H1 (cell line): ENCODE data around the gene DCHS1. TPM values are rescaled to one million over a fixed set of nuclear protein-coding genes. Genes with fewer than 3 reads are reported as not detected.
A peak's percentile ranks its signal among the peaks of the same experiment; 100 is the strongest.

ENCODE experiments used
- CTCF ChIA-PET: fragments of 300-600 bp; sonication (Branson Sonifier 250); formaldehyde crosslinking; loops from one replicate; lab custom pipeline; 2021; ENCODE audit not compliant: partially characterized antibody; lab: Charles Lee
- POLR2A ChIA-PET: fragments of 300-600 bp; sonication (Branson Sonifier 250); formaldehyde crosslinking; loops from one replicate; lab custom pipeline; 2021; ENCODE audit warnings: inconsistent platforms; ENCODE audit not compliant: partially characterized antibody; lab: Charles Lee
- DNase-seq, 2 experiments: peaks; one replicate each; pipeline versions ENCODE4 v3.0.0 to v3.0.0-alpha.2; 2010 to 2022; ENCODE audit warnings: low spot score in 2 of 2, low read depth in 1 of 2, mixed read lengths in 1 of 2
- FAIRE-seq: peaks from 2 replicates; lab custom pipeline; 2011; peaks lifted over from hg19 to GRCh38; lab: Jason Lieb, UNC
- H2AFZ ChIP-seq: 2 replicates; pipeline ENCODE4 v1.8.1; 2012; ENCODE audit warnings: low read length, inconsistent platforms
- H2AK5ac ChIP-seq: 2 replicates; pipeline ENCODE4 v1.6.1; 2013; ENCODE audit warnings: low read depth, low read length
- H2BK120ac ChIP-seq: replicated peaks from 2 replicates; pipeline ENCODE3; 2013; ENCODE audit warnings: low read depth, low read length, inconsistent platforms
- H2BK12ac ChIP-seq: 2 replicates; pipeline ENCODE4 v1.6.1; 2013; ENCODE audit warnings: low read depth, low read length
- H2BK15ac ChIP-seq: 2 replicates; pipeline ENCODE4 v1.6.1; 2013; ENCODE audit warnings: low read length
- H2BK20ac ChIP-seq: 2 replicates; pipeline ENCODE4 v1.6.1; 2013; ENCODE audit warnings: low read length
- H2BK5ac ChIP-seq: 2 replicates; pipeline ENCODE4 v1.6.1; 2013; ENCODE audit warnings: low read depth, low read length
- H3K14ac ChIP-seq: 2 replicates; pipeline ENCODE4 v1.6.1; 2013; ENCODE audit warnings: inconsistent platforms; ENCODE audit not compliant: insufficient read length
- H3K18ac ChIP-seq: 2 replicates; pipeline ENCODE4 v1.6.1; 2013; ENCODE audit warnings: low read length; ENCODE audit errors: extremely low read depth
- H3K23ac ChIP-seq: 2 replicates; pipeline ENCODE4 v1.6.1; 2013; ENCODE audit warnings: inconsistent platforms; ENCODE audit not compliant: insufficient read length
- H3K23me2 ChIP-seq: 2 replicates; pipeline ENCODE4 v1.6.1; 2013; ENCODE audit warnings: low read depth, low read length
- H3K27ac ChIP-seq: 2 replicates; pipeline ENCODE4 v1.6.1; 2011; ENCODE audit warnings: low read depth, low read length, inconsistent platforms
- H3K27me3 ChIP-seq, 4 experiments: replicated peaks in 1 of 4; 1 replicate in 1 of 4; 2 replicates in 3 of 4; pipeline versions ENCODE4 v1.6.1 to v1.8.1; 2011 to 2013; ENCODE audit warnings: low read length in 3 of 4, mild to moderate bottlenecking in 3 of 4, inconsistent platforms in 2 of 4, mixed read lengths in 2 of 4, moderate library complexity in 1 of 4; ENCODE audit not compliant: control insufficient read depth in 3 of 4, insufficient read depth in 3 of 4; ENCODE audit errors: extremely low read depth in 1 of 4
- H3K36me3 ChIP-seq, 4 experiments: 2 replicates each; pipeline versions ENCODE4 v1.6.1 to v1.8.1; 2011 to 2013; ENCODE audit warnings: mild to moderate bottlenecking in 4 of 4, low read length in 3 of 4, moderate library complexity in 2 of 4, control low read depth in 1 of 4, inconsistent platforms in 1 of 4; ENCODE audit not compliant: insufficient read depth in 4 of 4, control insufficient read depth in 2 of 4
- H3K4ac ChIP-seq: replicated peaks from 2 replicates; pipeline ENCODE3; 2013; ENCODE audit warnings: low read length, low read depth, mixed read lengths, inconsistent platforms; ENCODE audit not compliant: insufficient read length
- H3K4me1 ChIP-seq, 4 experiments: replicated peaks in 1 of 4; 1 replicate in 1 of 4; 2 replicates in 3 of 4; pipeline versions ENCODE4 v1.6.1 to v1.8.1; 2011 to 2013; ENCODE audit warnings: low read length in 3 of 4, inconsistent platforms in 2 of 4, mixed read lengths in 1 of 4; ENCODE audit not compliant: insufficient read depth in 4 of 4, control insufficient read depth in 3 of 4
- H3K4me2 ChIP-seq, 2 experiments: 2 replicates each; pipeline versions ENCODE4 v1.6.1 to v1.8.1; 2011 to 2013; ENCODE audit warnings: low read depth in 2 of 2, low read length in 2 of 2, control low read depth in 1 of 2, inconsistent platforms in 1 of 2, mild to moderate bottlenecking in 1 of 2; ENCODE audit not compliant: insufficient read depth in 1 of 2
- H3K4me3 ChIP-seq, 4 experiments: fragments of 200-600, 300-600 bp in 1 of 4; sonication (generic), shearing (Covaris generic), sonication (Bioruptor Twin) in 1 of 4; 2 replicates each; pipeline versions ENCODE4 v1.5.1 to v1.8.1; 2011 to 2016; ENCODE audit warnings: low read length in 4 of 4, low read depth in 3 of 4, control low read depth in 2 of 4, inconsistent platforms in 2 of 4, mild to moderate bottlenecking in 2 of 4, mixed read lengths in 1 of 4, moderate library complexity in 1 of 4; ENCODE audit not compliant: insufficient read depth in 2 of 4; ENCODE audit errors: extremely low read depth in 1 of 4
- H3K56ac ChIP-seq: replicated peaks from 2 replicates; pipeline ENCODE3; 2013; ENCODE audit warnings: low read depth, mild to moderate bottlenecking, mixed read lengths, low read length, inconsistent platforms; ENCODE audit not compliant: insufficient read length
- H3K79me1 ChIP-seq: 2 replicates; pipeline ENCODE4 v1.6.1; 2013; ENCODE audit warnings: low read depth, low read length, control low read depth
- H3K79me2 ChIP-seq, 2 experiments: 2 replicates each; pipeline versions ENCODE4 v1.6.1 to v1.8.1; 2012 to 2013; ENCODE audit warnings: low read length in 2 of 2, mild to moderate bottlenecking in 2 of 2, inconsistent platforms in 1 of 2; ENCODE audit not compliant: insufficient read depth in 2 of 2, control insufficient read depth in 1 of 2
- H3K9ac ChIP-seq, 4 experiments: replicated peaks in 1 of 4; 1 replicate in 1 of 4; 2 replicates in 3 of 4; pipeline versions ENCODE4 v1.6.1 to v1.8.1; 2011 to 2013; ENCODE audit warnings: low read depth in 3 of 4, low read length in 3 of 4, control low read depth in 2 of 4, mild to moderate bottlenecking in 2 of 4, moderate library complexity in 2 of 4, inconsistent platforms in 1 of 4; ENCODE audit errors: extremely low read depth in 1 of 4
- H3K9me3 ChIP-seq, 2 experiments: 2 replicates each; pipeline versions ENCODE4 v1.6.1 to v1.8.1; 2012 to 2013; ENCODE audit warnings: mild to moderate bottlenecking in 2 of 2, moderate library complexity in 2 of 2, control low read depth in 1 of 2, inconsistent platforms in 1 of 2, low read depth in 1 of 2, low read length in 1 of 2, mixed read lengths in 1 of 2; ENCODE audit not compliant: insufficient read depth in 2 of 2
- H4K20me1 ChIP-seq, 2 experiments: replicated peaks in 1 of 2; 2 replicates each; pipeline versions ENCODE3 to v1.8.1; 2011 to 2013; ENCODE audit warnings: inconsistent platforms in 2 of 2, low read length in 2 of 2, mild to moderate bottlenecking in 1 of 2; ENCODE audit not compliant: insufficient read depth in 2 of 2, control insufficient read depth in 1 of 2
- H4K5ac ChIP-seq: 2 replicates; pipeline ENCODE4 v1.6.1; 2013; ENCODE audit warnings: low read length, low read depth, mixed read lengths, inconsistent platforms; ENCODE audit not compliant: insufficient read length
- H4K8ac ChIP-seq: 2 replicates; pipeline ENCODE4 v1.8.0; 2013; ENCODE audit warnings: mild to moderate bottlenecking, moderate library complexity, low read length, inconsistent platforms; ENCODE audit not compliant: insufficient read depth; ENCODE audit errors: extremely low read depth
- H4K91ac ChIP-seq: replicated peaks from 2 replicates; pipeline ENCODE3; 2013; ENCODE audit warnings: low read length, mixed read lengths, inconsistent platforms; ENCODE audit not compliant: insufficient read length
- ASH2L ChIP-seq: fragments of 200-600, 300-600 bp; sonication (generic); IDR thresholded peaks from one replicate; pipeline ENCODE4 v1.7.1; 2017; ENCODE audit warnings: low read length
- CBX5 ChIP-seq: fragments of 300-800, 300-1000 bp; sonication (generic); IDR thresholded peaks from 2 replicates; pipeline ENCODE4 v1.7.1; 2016; ENCODE audit warnings: antibody characterized with exemption, low read length, low read depth
- KDM4A ChIP-seq: IDR thresholded peaks from one replicate; pipeline ENCODE4 v1.7.1; 2012; ENCODE audit warnings: low read depth, mild to moderate bottlenecking, moderate library complexity, low read length, inconsistent platforms; ENCODE audit not compliant: severe bottlenecking
- RAD21 ChIP-seq, 2 experiments: IDR thresholded peaks in 1 of 2; conservative IDR thresholded peaks in 1 of 2; 2 replicates each; pipeline ENCODE4 v1.6.1; 2011; ENCODE audit warnings: low read depth in 2 of 2, low read length in 2 of 2, improper control_type of control experiment in 1 of 2, inconsistent platforms in 1 of 2, mild to moderate bottlenecking in 1 of 2, moderate library complexity in 1 of 2
- RNF2 ChIP-seq: fragments of 200-900, 300-1000 bp; sonication (generic); IDR thresholded peaks from 2 replicates; pipeline ENCODE4 v1.7.1; 2016; ENCODE audit warnings: borderline replicate concordance, low read depth, mild to moderate bottlenecking, antibody characterized with exemption, low read length; ENCODE audit not compliant: poor library complexity, severe bottlenecking; ENCODE audit errors: missing control alignments
- YY1 ChIP-seq: IDR thresholded peaks from 2 replicates; pipeline ENCODE4 v1.6.1; 2011; ENCODE audit warnings: low read depth, mild to moderate bottlenecking, low read length
- WGBS, 2 experiments: shearing (Covaris generic) in 1 of 2; methylation state at CpG; one replicate each; pipeline versions ENCODE4 v1.1.6 to v1.1.7; 2013 to 2015; ENCODE audit warnings: low lambda C conversion rate in 2 of 2, mixed read lengths in 2 of 2, inconsistent platforms in 1 of 2, low coverage in 1 of 2, missing lambda C conversion rate in 1 of 2; ENCODE audit not compliant: insufficient replicate concordance in 2 of 2, insufficient coverage in 1 of 2, insufficient read length in 1 of 2; ENCODE audit errors: extremely low coverage in 1 of 2, missing lambda C conversion rate in 1 of 2; 5-methylcytosine and 5-hydroxymethylcytosine counted together
- polyA plus RNA-seq, 7 experiments: library from polyadenylated mRNA; depleted of rRNA in 3 of 7; stranded (reverse) in 5 of 7; unstranded in 2 of 7; fragments of >200 nt in 5 of 7; fragments of 200-250 nt in 2 of 7; gene quantifications; 1 replicate in 5 of 7; 2 replicates in 1 of 7; 4 replicates in 1 of 7; pipeline versions ENCODE4 v1.2.1 to v1.2.3, GENCODE V29; 2011 to 2013; ENCODE audit warnings: missing spikeins in 2 of 7, mixed read lengths in 2 of 7
- total RNA-seq: library from RNA; stranded (reverse); fragmentation: NEBNext Ultra II Directional; extraction: Animal tissue kit (Norgen Biotek cat#: 25700); gene quantifications from 2 replicates; pipeline ENCODE4 v1.2.1, GENCODE V29; 2021
- TF ChIP-seq, protein P1 (sequence below), 3 experiments: IDR thresholded peaks; 1 replicate in 2 of 3; 2 replicates in 1 of 3; pipeline versions ENCODE4 v1.5.1 to v1.6.1; 2011; ENCODE audit warnings: low read length in 3 of 3, mild to moderate bottlenecking in 3 of 3, inconsistent platforms in 2 of 3, low read depth in 1 of 3, moderate library complexity in 1 of 3; ENCODE audit not compliant: insufficient read depth in 1 of 3; ENCODE audit errors: control extremely low read depth in 1 of 3

The DCHS1 gene
- total and polyA plus RNA-seq, 2 of the 8 experiments (the other 6 are each of a cell fraction or from before 2014, with no cell fraction given), result 8.2 to 10.5 TPM

GRCh38 chr11:6667733-6668374 is 12.2 kb upstream of the DCHS1 start:
- no peak overlapping the region for H3K14ac ChIP-seq
- H4K8ac ChIP-seq, result peak overlapping the region; percentile 48; the same call in 1 of the 2 replicates
- no peaks in the 10 kb centered on the region for H3K79me1 ChIP-seq
- H3K9me3 ChIP-seq, result no peaks in the 10 kb centered on the region
- no peak overlapping the region for H3K4me2 ChIP-seq
- H2BK15ac ChIP-seq, result 0 out of 2 replicates have a peak overlapping the region, but pooled peaks have one; percentile 88
- no peaks in the 10 kb centered on the region; the same call in 1 of the 2 replicates for H3K23me2 ChIP-seq
- peak overlapping the region; percentile 95 for H2AFZ ChIP-seq
- no peak overlapping the region for H3K27ac ChIP-seq
- TF ChIP-seq, protein P1, sequence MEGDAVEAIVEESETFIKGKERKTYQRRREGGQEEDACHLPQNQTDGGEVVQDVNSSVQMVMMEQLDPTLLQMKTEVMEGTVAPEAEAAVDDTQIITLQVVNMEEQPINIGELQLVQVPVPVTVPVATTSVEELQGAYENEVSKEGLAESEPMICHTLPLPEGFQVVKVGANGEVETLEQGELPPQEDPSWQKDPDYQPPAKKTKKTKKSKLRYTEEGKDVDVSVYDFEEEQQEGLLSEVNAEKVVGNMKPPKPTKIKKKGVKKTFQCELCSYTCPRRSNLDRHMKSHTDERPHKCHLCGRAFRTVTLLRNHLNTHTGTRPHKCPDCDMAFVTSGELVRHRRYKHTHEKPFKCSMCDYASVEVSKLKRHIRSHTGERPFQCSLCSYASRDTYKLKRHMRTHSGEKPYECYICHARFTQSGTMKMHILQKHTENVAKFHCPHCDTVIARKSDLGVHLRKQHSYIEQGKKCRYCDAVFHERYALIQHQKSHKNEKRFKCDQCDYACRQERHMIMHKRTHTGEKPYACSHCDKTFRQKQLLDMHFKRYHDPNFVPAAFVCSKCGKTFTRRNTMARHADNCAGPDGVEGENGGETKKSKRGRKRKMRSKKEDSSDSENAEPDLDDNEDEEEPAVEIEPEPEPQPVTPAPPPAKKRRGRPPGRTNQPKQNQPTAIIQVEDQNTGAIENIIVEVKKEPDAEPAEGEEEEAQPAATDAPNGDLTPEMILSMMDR (IDR thresholded peaks at IDR 0.05; ENCODE audit: control extremely low read depth in 1 of 3, insufficient read depth in 1 of 3, low read depth in 1 of 3, low read length in 3 of 3), result peak in 2 of 3 experiments; percentile 50 to 65; a peak in 2 of 4 replicates
- TF ChIP-seq CBX5, result no peak
- no peak for TF ChIP-seq YY1
- no peak for TF ChIP-seq ASH2L
- TF ChIP-seq KDM4A, result no peak
- TF ChIP-seq RAD21 (IDR thresholded peaks at IDR 0.05 in 1 of 2, conservative IDR thresholded peaks at IDR 0.05 in 1 of 2; ENCODE audit: low read depth in 2 of 2, low read length in 2 of 2), result peak; percentile 39 to 50
- TF ChIP-seq RNF2, result no peak
- 59% methylated on average over 3 of the region's 3 CpGs; no CpG with 5 or more reads in 1 of the 2 experiments for WGBS, 2 experiments
- no peak overlapping the region for H3K18ac ChIP-seq
- no peak overlapping the region for H4K5ac ChIP-seq
- no peak overlapping the region for H2BK5ac ChIP-seq
- peak overlapping the region; percentile 72 for H4K91ac ChIP-seq
- peak overlapping the region; percentile 80; the same call in 1 of the 2 replicates for H2BK12ac ChIP-seq
- ChIA-PET CTCF (interaction anchor here (0.7 to 3.8 kb wide), 26 partner anchors 9 to 289 kb away, joined by 3 to 36 read pairs (median 5); partner anchors contain the start of genes DCHS1, DNHD1, TAF10 and TPP1), POLR2A (interaction anchor here (0.6 to 1.7 kb wide), 8 partner anchors 9 to 232 kb away, joined by 3 to 7 read pairs (median 3); partner anchors contain the start of genes ILK, RRP8 and TAF10)
- no peak overlapping the region for H3K56ac ChIP-seq
- no peak overlapping the region for H3K4ac ChIP-seq
- no peak overlapping the region for H2BK20ac ChIP-seq
- H3K27me3 ChIP-seq, result 0 out of 7 replicates have a peak, but pooled peaks cover 0 to 3% (median 0%) of the 10 kb centered on the region in 4 experiments
- DNase-seq (no peak), FAIRE-seq (peak; percentile 81)
- H3K4me3 ChIP-seq, result no peak overlapping the region
- H3K4me1 ChIP-seq, result no peaks in the 10 kb centered on the region
- no peaks in the 10 kb centered on the region for H3K79me2 ChIP-seq
- H3K9ac ChIP-seq, result no peak overlapping the region
- no peaks in the 10 kb centered on the region for H3K36me3 ChIP-seq
- H2BK120ac ChIP-seq, result no peak overlapping the region
- H4K20me1 ChIP-seq, result no peaks in the 10 kb centered on the region
- no peak overlapping the region for H3K23ac ChIP-seq
- no peak overlapping the region for H2AK5ac ChIP-seq
